ENCODE results near the gene TMEM132E. TPM values are rescaled to one million over a fixed set of nuclear protein-coding genes. Genes with fewer than 3 reads are reported as not detected.
"Not testable (repeated sequence)": the region's sequence is repeated elsewhere in the genome, so short reads cannot be mapped to it uniquely, and the experiment has no call there.

The TMEM132E gene
- total and polyA plus RNA-seq, 2 experiments from 2014 or later: 0.27 to 0.98 TPM

- Histone ChIP-seq H3K27ac (no peak overlapping the region), H3K27me3 (peaks cover 7% of the 10 kb centered on the region)
- no peak for DNase-seq (ENCODE audit: low spot score)
Measured at GRCh38 chr17:34533806-34534527, 45.4 kb upstream of the TMEM132E start.

GRCh38 chr17:34537445-34537844 is 41.9 kb upstream of the TMEM132E start:
- WGBS (ENCODE audit: low lambda C conversion rate, missing lambda C conversion rate): 64% methylated on average over 3 of the region's 3 CpGs
- Histone ChIP-seq H3K4me2 (no peak overlapping the region), H3K4me3 (no peak overlapping the region), H2AFZ (no peak overlapping the region), H3K27me3 (peaks cover 27% of the 10 kb centered on the region), H3K79me2 (no peaks in the 10 kb centered on the region), H3K9me2 (replicated peaks; ENCODE audit: insufficient read depth) (no peaks in the 10 kb centered on the region), H3K36me3 (replicated peaks; ENCODE audit: insufficient read depth, low read depth) (no peaks in the 10 kb centered on the region), H4K20me1 (ENCODE audit: insufficient read depth, poor library complexity, severe bottlenecking) (no peaks in the 10 kb centered on the region), H3K4me1 (ENCODE audit: insufficient read depth) (no peaks in the 10 kb centered on the region), H3K27ac (no peak overlapping the region), H3K9me3 (ENCODE audit: low read depth) (no peaks in the 10 kb centered on the region)
- no peak for TF ChIP-seq EZH2 (IDR thresholded peaks at IDR 0.05; ENCODE audit: borderline replicate concordance)
- TF ChIP-seq CTCF (IDR thresholded peaks at IDR 0.05; ENCODE audit: poor library complexity): no peak
- no peak for TF ChIP-seq EZH2phosphoT487 (IDR thresholded peaks at IDR 0.05; ENCODE audit: low read depth, severe bottlenecking, unreplicated experiment)
- no peak for DNase-seq (ENCODE audit: low spot score)

More at GRCh38 chr17:34533806-34534527, 45.4 kb upstream of the TMEM132E start:
- Histone ChIP-seq H3K4me2 (no peak overlapping the region), H3K79me2 (no peaks in the 10 kb centered on the region), H3K4me3 (no peak overlapping the region), H3K9me3 (ENCODE audit: low read depth) (no peaks in the 10 kb centered on the region), H3K36me3 (replicated peaks; ENCODE audit: insufficient read depth, low read depth) (no peaks in the 10 kb centered on the region), H2AFZ (no peak overlapping the region), H4K20me1 (ENCODE audit: insufficient read depth, poor library complexity, severe bottlenecking) (no peaks in the 10 kb centered on the region), H3K4me1 (ENCODE audit: insufficient read depth) (no peaks in the 10 kb centered on the region), H3K9me2 (replicated peaks; ENCODE audit: insufficient read depth) (no peaks in the 10 kb centered on the region)
- TF ChIP-seq EZH2phosphoT487 (IDR thresholded peaks at IDR 0.05; ENCODE audit: low read depth, severe bottlenecking, unreplicated experiment) (no peak), CTCF (IDR thresholded peaks at IDR 0.05; ENCODE audit: poor library complexity) (no peak), EZH2 (IDR thresholded peaks at IDR 0.05; ENCODE audit: borderline replicate concordance) (no peak)
- 88% methylated on average over 6 of the region's 6 CpGs for WGBS (ENCODE audit: low lambda C conversion rate, missing lambda C conversion rate)

GRCh38 chr17:34538582-34538981 is 40.8 kb upstream of the TMEM132E start:
- H3K4me1 ChIP-seq (ENCODE audit: insufficient read depth); H3K27ac ChIP-seq; H3K9me2 ChIP-seq (replicated peaks; ENCODE audit: insufficient read depth); DNase-seq (ENCODE audit: low spot score); H3K79me2 ChIP-seq; H2AFZ ChIP-seq; H3K36me3 ChIP-seq (replicated peaks; ENCODE audit: insufficient read depth, low read depth); H3K4me3 ChIP-seq; H3K4me2 ChIP-seq; H3K9me3 ChIP-seq (ENCODE audit: low read depth); H4K20me1 ChIP-seq (ENCODE audit: insufficient read depth, poor library complexity, severe bottlenecking): not testable (repeated sequence)
- 89% methylated on average over 2 of the region's 2 CpGs for WGBS (ENCODE audit: low lambda C conversion rate, missing lambda C conversion rate)
- peaks cover 37% of the 10 kb centered on the region for H3K27me3 ChIP-seq

- WGBS (ENCODE audit: low lambda C conversion rate, missing lambda C conversion rate): 98% methylated on average over 3 of the region's 3 CpGs
- no peak for DNase-seq (ENCODE audit: low spot score)
- H3K27me3 ChIP-seq: peaks cover 49% of the 10 kb centered on the region
Measured at GRCh38 chr17:34539881-34540280, 39.5 kb upstream of the TMEM132E start.

More at GRCh38 chr17:34539881-34540280, 39.5 kb upstream of the TMEM132E start:
- TF ChIP-seq EZH2phosphoT487 (IDR thresholded peaks at IDR 0.05; ENCODE audit: low read depth, severe bottlenecking, unreplicated experiment) (no peak), CTCF (IDR thresholded peaks at IDR 0.05; ENCODE audit: poor library complexity) (no peak), EZH2 (IDR thresholded peaks at IDR 0.05; ENCODE audit: borderline replicate concordance) (no peak)
- H3K27ac ChIP-seq: no peak overlapping the region
- no peak overlapping the region for H3K4me3 ChIP-seq
- H4K20me1 ChIP-seq (ENCODE audit: insufficient read depth, poor library complexity, severe bottlenecking): no peaks in the 10 kb centered on the region
- no peak overlapping the region for H2AFZ ChIP-seq
- no peaks in the 10 kb centered on the region for H3K4me1 ChIP-seq (ENCODE audit: insufficient read depth)
- no peaks in the 10 kb centered on the region for H3K9me3 ChIP-seq (ENCODE audit: low read depth)
- no peaks in the 10 kb centered on the region for H3K79me2 ChIP-seq
- no peak overlapping the region for H3K4me2 ChIP-seq
- H3K9me2 ChIP-seq (replicated peaks; ENCODE audit: insufficient read depth): no peaks in the 10 kb centered on the region
- H3K36me3 ChIP-seq (replicated peaks; ENCODE audit: insufficient read depth, low read depth): no peaks in the 10 kb centered on the region
